ENCODE data around the gene TRAT1. TPM values are rescaled to one million over a fixed set of nuclear protein-coding genes. Genes with fewer than 3 reads are reported as not detected.
A peak's percentile ranks its signal among the peaks of the same experiment; 100 is the strongest.

The TRAT1 gene, protein sequence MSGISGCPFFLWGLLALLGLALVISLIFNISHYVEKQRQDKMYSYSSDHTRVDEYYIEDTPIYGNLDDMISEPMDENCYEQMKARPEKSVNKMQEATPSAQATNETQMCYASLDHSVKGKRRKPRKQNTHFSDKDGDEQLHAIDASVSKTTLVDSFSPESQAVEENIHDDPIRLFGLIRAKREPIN
- 100 to 1,000 TPM in 4 of 5 experiments, 10 to 100 TPM in 1; 85.5 to 166 (median 146) TPM for total RNA-seq
- polyA plus RNA-seq: 100 to 1,000 TPM; 205 to 326 TPM
- 127 reads per million, percentile 88 among the genes with 10 or more reads in this experiment for total RNA-seq

DNA sequence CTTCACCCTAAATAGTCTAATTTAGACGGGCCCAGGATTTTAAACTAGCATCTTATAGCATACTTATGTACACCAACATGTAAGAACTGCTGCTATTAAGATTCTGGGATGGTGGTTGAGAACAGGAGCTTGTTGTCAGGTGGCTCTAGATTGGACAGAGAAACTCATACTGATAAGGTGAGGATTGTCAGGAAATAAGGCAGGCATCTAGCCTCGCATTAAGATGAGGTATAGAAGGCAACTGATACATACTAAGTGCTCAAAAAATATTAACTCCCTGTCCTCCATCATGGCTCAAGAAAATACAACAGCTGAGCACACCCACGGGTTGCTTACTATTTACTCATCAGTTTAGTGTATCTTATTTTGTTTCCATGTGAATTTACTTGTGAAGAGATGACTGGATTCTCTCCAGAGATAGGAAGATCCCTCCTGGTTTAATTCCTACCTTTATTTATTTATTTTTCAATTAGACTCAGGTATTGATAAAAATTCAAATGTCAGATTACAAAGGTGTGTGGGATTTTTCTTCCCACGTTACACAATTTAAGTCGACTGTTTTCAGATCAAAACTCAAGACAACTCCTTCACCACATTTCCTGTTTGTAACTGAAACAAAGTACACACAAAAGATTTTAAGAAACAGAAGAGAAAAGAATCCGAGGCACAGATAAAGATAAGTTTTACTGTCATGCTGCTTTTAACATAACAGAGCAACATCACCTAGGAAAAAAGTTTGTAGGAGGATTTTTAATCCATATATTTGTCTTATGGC, at the start of gene TRAT1:
Gene TRAT1 (plus strand): TSS at position 664 of the 775 bp plus-strand sequence. CDS start 142 bp downstream, outside the sequence.
- H3K4me1 ChIP-seq (ENCODE audit: control insufficient read depth in 2 of 2, insufficient read depth in 2 of 2, low read length in 2 of 2): peaks cover 26 to 29% of the 10 kb centered on the region in 2 donors
- Mint-ChIP-seq H3K4me1 (peaks cover 22 to 55% (median 42%) of the 10 kb centered on the region in 7 donors), H3K27ac (peak within 1 kb of the TSS; percentile 92 to 100 (median 96)), H3K27me3 (no peaks in the 10 kb centered on the region), H3K4me3 (peak within 1 kb of the TSS; percentile 86 to 100 (median 96)), H3K36me3 (peaks cover 6 to 22% (median 9%) of the 10 kb centered on the region in 5 donors), H3K9me3 (peaks cover 0 to 2% (median 0%) of the 10 kb centered on the region in 11 donors)
- ChIA-PET CTCF (interaction anchor here (0.6 to 5.3 kb wide), 6 partner anchors 10 to 158 kb away, joined by 3 to 42 read pairs (median 6); no protein-coding TSS in a partner anchor), POLR2A (interaction anchor here (0.5 to 10.2 kb wide), 6 partner anchors 10 to 690 kb away, joined by 3 to 194 read pairs (median 6); partner anchors contain the start of genes CIP2A and DZIP3)
- peak within 1 kb of the TSS; percentile 76 for H3K4me3 ChIP-seq (ENCODE audit: low read length)
- H3K36me3 ChIP-seq (ENCODE audit: control insufficient read depth in 2 of 3, insufficient read depth in 3 of 3, low read length in 3 of 3): no peaks in the 10 kb centered on the region
- ATAC-seq: peak; percentile 44
- peak within 1 kb of the TSS; percentile 78 for H3K27ac ChIP-seq (ENCODE audit: low read depth, low read length)
- H3K27me3 ChIP-seq (ENCODE audit: control insufficient read depth in 2 of 2, insufficient read depth in 2 of 2, low read length in 2 of 2): no peaks in the 10 kb centered on the region
- no peaks in the 10 kb centered on the region for H3K9me3 ChIP-seq (ENCODE audit: control insufficient read depth in 2 of 3, low read length in 3 of 3)
- DNase-seq: peak in 5 of 9 donors; percentile 44 to 63 (median 53)
- intact Hi-C loops (cut with micrococcal nuclease): loop anchor here (1.0 to 10.0 kb wide), 12 partner anchors 13 to 1300 kb away; partner anchors contain the start of genes BBX (in 2 of the 2), CIP2A (in 2 of the 2), DZIP3 (in 2 of the 2) and IFT57 (in 2 of the 2)

GRCh38 chr3:108775649-108776048, 46.9 kb upstream of the TRAT1 start:
- CTCF ChIA-PET: no interaction called here
- Histone ChIP-seq H3K4me3 (ENCODE audit: low read length) (no peak overlapping the region), H3K27me3 (ENCODE audit: control insufficient read depth in 2 of 2, insufficient read depth in 2 of 2, low read length in 2 of 2) (no peaks in the 10 kb centered on the region), H3K9me3 (ENCODE audit: control insufficient read depth in 2 of 3, low read length in 3 of 3) (no peaks in the 10 kb centered on the region), H3K27ac (ENCODE audit: low read depth, low read length) (no peak overlapping the region), H3K4me1 (ENCODE audit: control insufficient read depth in 2 of 2, insufficient read depth in 2 of 2, low read length in 2 of 2) (peaks cover 12 to 29% of the 10 kb centered on the region in 2 donors), H3K36me3 (ENCODE audit: control insufficient read depth in 2 of 3, insufficient read depth in 3 of 3, low read length in 3 of 3) (no peaks in the 10 kb centered on the region)
- DNase-seq (no peak), ATAC-seq (no peak)
- H3K9me3 Mint-ChIP-seq: peaks cover 0 to 9% (median 0%) of the 10 kb centered on the region in 11 donors
- peaks cover 0 to 10% (median 0%) of the 10 kb centered on the region in 5 donors for H3K36me3 Mint-ChIP-seq
- intact Hi-C loops (cut with micrococcal nuclease): no loop called here
- H3K27me3 Mint-ChIP-seq: no peaks in the 10 kb centered on the region
- peak overlapping the region in 4 of 9 donors; percentile 3 to 56 (median 39) for H3K27ac Mint-ChIP-seq
- POLR2A ChIA-PET: no interaction called here
- no peak overlapping the region for H3K4me3 Mint-ChIP-seq
- peaks cover 14 to 51% (median 37%) of the 10 kb centered on the region in 7 donors for H3K4me1 Mint-ChIP-seq

GRCh38 chr3:108779496-108779895, 43.1 kb upstream of the TRAT1 start:
- H3K36me3 ChIP-seq (ENCODE audit: control insufficient read depth in 2 of 3, insufficient read depth in 3 of 3, low read length in 3 of 3): no peaks in the 10 kb centered on the region
- no peak overlapping the region for H3K27ac ChIP-seq (ENCODE audit: low read depth, low read length)
- H3K4me1 ChIP-seq (ENCODE audit: control insufficient read depth in 2 of 2, insufficient read depth in 2 of 2, low read length in 2 of 2): peaks cover 14 to 34% of the 10 kb centered on the region in 2 donors
- Mint-ChIP-seq H3K9me3 (peaks cover 0 to 4% (median 0%) of the 10 kb centered on the region in 11 donors), H3K4me3 (peak overlapping the region in 5 of 10 donors; percentile 22 to 59 (median 42)), H3K4me1 (peaks cover 17 to 64% (median 39%) of the 10 kb centered on the region in 7 donors), H3K27ac (peak overlapping the region in 7 of 9 donors; percentile 6 to 81 (median 68)), H3K36me3 (peaks cover 0 to 9% (median 0%) of the 10 kb centered on the region in 5 donors), H3K27me3 (no peaks in the 10 kb centered on the region)
- DNase-seq (no peak), ATAC-seq (no peak)
- no peaks in the 10 kb centered on the region for H3K9me3 ChIP-seq (ENCODE audit: control insufficient read depth in 2 of 3, low read length in 3 of 3)
- no peak overlapping the region for H3K4me3 ChIP-seq (ENCODE audit: low read length)
- H3K27me3 ChIP-seq (ENCODE audit: control insufficient read depth in 2 of 2, insufficient read depth in 2 of 2, low read length in 2 of 2): no peaks in the 10 kb centered on the region
- intact Hi-C loops (cut with micrococcal nuclease): no loop called here
- POLR2A ChIA-PET: interaction anchor here (0.7 to 1.7 kb wide), 2 partner anchors 27 to 42 kb away, joined by 3 to 6 read pairs; no protein-coding TSS in a partner anchor
- CTCF ChIA-PET: interaction anchor here (0.9 kb wide), 1 partner anchor 42 kb away, joined by 3 read pairs; no protein-coding TSS in a partner anchor

DNA sequence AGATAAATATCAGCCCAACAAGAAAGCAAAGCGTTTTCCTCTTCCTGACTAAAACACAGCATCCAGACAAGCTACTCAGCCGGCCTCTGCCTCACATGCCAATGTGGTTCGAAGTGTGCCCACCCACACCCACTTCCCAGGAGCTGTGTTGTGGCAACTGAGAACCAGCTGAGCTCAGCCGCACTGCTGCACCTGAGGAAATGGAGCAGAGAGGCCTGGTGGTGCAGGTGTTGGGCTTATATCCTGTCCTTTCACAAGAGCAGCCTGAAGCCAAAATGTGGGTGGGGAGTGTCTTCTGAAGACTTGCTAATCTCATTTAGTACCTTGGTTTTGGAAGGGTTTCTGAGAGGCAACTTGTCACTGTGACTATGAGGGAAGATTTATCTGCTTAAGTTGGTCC, 42.4 kb upstream of the TRAT1 start:
- ChIA-PET CTCF (interaction anchor here (0.7 kb wide), 1 partner anchor 10 kb away, joined by 3 read pairs; no protein-coding TSS in a partner anchor), POLR2A (interaction anchor here (1.7 kb wide), 1 partner anchor 26 kb away, joined by 6 read pairs; no protein-coding TSS in a partner anchor)
- Histone ChIP-seq H3K4me3 (ENCODE audit: low read length) (no peak overlapping the region), H3K27ac (ENCODE audit: low read depth, low read length) (no peak overlapping the region), H3K9me3 (ENCODE audit: control insufficient read depth in 2 of 3, low read length in 3 of 3) (no peaks in the 10 kb centered on the region), H3K4me1 (ENCODE audit: control insufficient read depth in 2 of 2, insufficient read depth in 2 of 2, low read length in 2 of 2) (peaks cover 14 to 34% of the 10 kb centered on the region in 2 donors), H3K27me3 (ENCODE audit: control insufficient read depth in 2 of 2, insufficient read depth in 2 of 2, low read length in 2 of 2) (no peaks in the 10 kb centered on the region), H3K36me3 (ENCODE audit: control insufficient read depth in 2 of 3, insufficient read depth in 3 of 3, low read length in 3 of 3) (no peaks in the 10 kb centered on the region)
- H3K9me3 Mint-ChIP-seq: peaks cover 0 to 4% (median 0%) of the 10 kb centered on the region in 11 donors
- H3K4me1 Mint-ChIP-seq: peaks cover 17 to 60% (median 39%) of the 10 kb centered on the region in 7 donors
- peak overlapping the region; percentile 2 to 81 (median 68) for H3K27ac Mint-ChIP-seq
- intact Hi-C loops (cut with micrococcal nuclease): no loop called here
- peak overlapping the region in 8 of 10 donors; percentile 22 to 60 (median 50) for H3K4me3 Mint-ChIP-seq
- peaks cover 0 to 9% (median 0%) of the 10 kb centered on the region in 5 donors for H3K36me3 Mint-ChIP-seq
- peak in 8 of 9 donors; percentile 9 to 64 (median 45) for DNase-seq
- H3K27me3 Mint-ChIP-seq: peaks cover 0 to 7% (median 0%) of the 10 kb centered on the region in 5 donors
- peak; percentile 73 for ATAC-seq

GRCh38 chr3:108791473-108791872, 31.1 kb upstream of the TRAT1 start:
- intact Hi-C loops (cut with micrococcal nuclease): no loop called here
- H3K9me3 ChIP-seq (ENCODE audit: control insufficient read depth in 2 of 3, low read length in 3 of 3): no peaks in the 10 kb centered on the region
- ATAC-seq: no peak
- H3K4me1 ChIP-seq (ENCODE audit: control insufficient read depth in 2 of 2, insufficient read depth in 2 of 2, low read length in 2 of 2): no peaks in the 10 kb centered on the region
- POLR2A ChIA-PET: no interaction called here
- Mint-ChIP-seq H3K27me3 (peaks cover 0 to 16% (median 0%) of the 10 kb centered on the region in 5 donors), H3K36me3 (peaks cover 0 to 5% (median 0%) of the 10 kb centered on the region in 5 donors), H3K27ac (peak overlapping the region in 1 of 9 donors; percentile 25), H3K4me3 (no peak overlapping the region), H3K9me3 (peaks cover 0 to 16% (median 2%) of the 10 kb centered on the region in 11 donors), H3K4me1 (no peaks in the 10 kb centered on the region)
- no peaks in the 10 kb centered on the region for H3K36me3 ChIP-seq (ENCODE audit: control insufficient read depth in 2 of 3, insufficient read depth in 3 of 3, low read length in 3 of 3)
- H3K27me3 ChIP-seq (ENCODE audit: control insufficient read depth in 2 of 2, insufficient read depth in 2 of 2, low read length in 2 of 2): no peaks in the 10 kb centered on the region
- CTCF ChIA-PET: no interaction called here
- no peak for DNase-seq
- no peak overlapping the region for H3K27ac ChIP-seq (ENCODE audit: low read depth, low read length)
- no peak overlapping the region for H3K4me3 ChIP-seq (ENCODE audit: low read length)

DNA sequence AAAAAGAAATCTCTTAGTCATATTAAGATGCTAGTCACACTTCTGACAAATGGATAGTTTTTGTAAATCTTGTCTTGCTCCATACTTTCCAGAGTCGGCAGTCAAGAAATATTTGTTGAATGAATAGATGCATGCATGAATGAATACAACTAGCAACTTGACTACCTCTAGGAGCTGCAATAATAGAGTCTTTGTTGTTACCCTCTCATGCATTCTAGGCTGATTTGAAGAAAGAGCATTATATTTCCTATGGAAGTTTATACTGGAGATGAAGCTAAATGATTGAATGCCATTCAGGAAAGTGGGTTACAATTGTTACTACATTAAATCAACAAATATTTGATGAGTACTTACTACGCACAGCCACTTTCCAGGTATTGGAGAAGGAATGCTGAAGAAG, 18.1 kb upstream of the TRAT1 start:
- no peaks in the 10 kb centered on the region for H3K36me3 ChIP-seq (ENCODE audit: control insufficient read depth in 2 of 3, insufficient read depth in 3 of 3, low read length in 3 of 3)
- Mint-ChIP-seq H3K4me1 (peaks cover 8 to 32% (median 23%) of the 10 kb centered on the region in 7 donors), H3K4me3 (peak overlapping the region in 1 of 10 donors; percentile 70), H3K27me3 (no peaks in the 10 kb centered on the region), H3K36me3 (peaks cover 0 to 12% (median 11%) of the 10 kb centered on the region in 5 donors), H3K9me3 (peaks cover 0 to 15% (median 5%) of the 10 kb centered on the region in 11 donors), H3K27ac (peak overlapping the region in 2 of 9 donors; percentile 35 to 81)
- no peaks in the 10 kb centered on the region for H3K9me3 ChIP-seq (ENCODE audit: control insufficient read depth in 2 of 3, low read length in 3 of 3)
- intact Hi-C loops (cut with micrococcal nuclease): no loop called here
- CTCF ChIA-PET: interaction anchor here (0.7 kb wide), 1 partner anchor 17 kb away, joined by 3 read pairs; no protein-coding TSS in a partner anchor
- no peak for DNase-seq
- no peak for ATAC-seq
- POLR2A ChIA-PET: interaction anchor here (0.8 kb wide), 1 partner anchor 215 kb away, joined by 4 read pairs; the partner anchor contains the start of genes CIP2A and DZIP3
- no peak overlapping the region for H3K4me3 ChIP-seq (ENCODE audit: low read length)
- H3K27me3 ChIP-seq (ENCODE audit: control insufficient read depth in 2 of 2, insufficient read depth in 2 of 2, low read length in 2 of 2): no peaks in the 10 kb centered on the region
- H3K27ac ChIP-seq (ENCODE audit: low read depth, low read length): no peak overlapping the region
- H3K4me1 ChIP-seq (ENCODE audit: control insufficient read depth in 2 of 2, insufficient read depth in 2 of 2, low read length in 2 of 2): peaks cover 16 to 18% of the 10 kb centered on the region in 2 donors

All from naive thymus-derived CD4-positive, alpha-beta T cell (primary cell).